Measurements from ENCODE around the gene ERCC1. TPM values are rescaled to one million over a fixed set of nuclear protein-coding genes. Genes with fewer than 3 reads are reported as not detected.

ERCC1 gene
- total RNA-seq, 1 donor from 2014 or later: 65.0 TPM

DNA sequence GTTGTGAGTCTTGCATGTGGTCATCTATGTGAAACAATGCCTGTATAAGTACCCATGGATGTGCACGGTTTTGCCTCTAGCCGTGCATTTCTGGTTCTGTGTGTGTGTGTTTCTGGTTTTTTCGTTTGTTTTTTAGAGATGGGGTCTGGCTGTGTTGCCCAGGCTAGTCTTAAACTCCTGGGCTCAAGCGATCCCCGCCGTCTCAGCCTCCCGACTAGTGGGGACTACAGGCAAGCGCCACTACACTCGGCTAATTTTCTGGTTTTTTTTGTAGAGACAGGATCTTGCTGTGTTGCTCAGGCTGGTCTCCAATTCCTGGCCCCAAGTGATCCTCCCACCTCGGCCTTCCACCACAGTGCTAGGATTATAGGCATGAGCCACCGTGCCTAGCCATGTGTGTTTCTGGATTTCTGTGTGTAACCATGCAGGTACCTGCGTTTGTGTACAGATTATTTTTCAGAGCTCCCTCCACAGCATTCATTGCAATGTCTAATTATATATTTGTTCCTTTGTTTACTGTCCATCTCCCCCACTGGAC, 28.2 kb upstream of the ERCC1 start:
- Histone ChIP-seq H3K4me3 (ENCODE audit: low read depth, low read length) (no peak overlapping the region), H3K36me3 (ENCODE audit: control insufficient read depth, insufficient read depth, low read length) (no peaks in the 10 kb centered on the region), H3K27me3 (ENCODE audit: control insufficient read depth, insufficient read depth, low read length) (no peaks in the 10 kb centered on the region)
- DNase-seq (ENCODE audit: low read depth) (no peak), FAIRE-seq (no peak)
- TF ChIP-seq, protein P1, sequence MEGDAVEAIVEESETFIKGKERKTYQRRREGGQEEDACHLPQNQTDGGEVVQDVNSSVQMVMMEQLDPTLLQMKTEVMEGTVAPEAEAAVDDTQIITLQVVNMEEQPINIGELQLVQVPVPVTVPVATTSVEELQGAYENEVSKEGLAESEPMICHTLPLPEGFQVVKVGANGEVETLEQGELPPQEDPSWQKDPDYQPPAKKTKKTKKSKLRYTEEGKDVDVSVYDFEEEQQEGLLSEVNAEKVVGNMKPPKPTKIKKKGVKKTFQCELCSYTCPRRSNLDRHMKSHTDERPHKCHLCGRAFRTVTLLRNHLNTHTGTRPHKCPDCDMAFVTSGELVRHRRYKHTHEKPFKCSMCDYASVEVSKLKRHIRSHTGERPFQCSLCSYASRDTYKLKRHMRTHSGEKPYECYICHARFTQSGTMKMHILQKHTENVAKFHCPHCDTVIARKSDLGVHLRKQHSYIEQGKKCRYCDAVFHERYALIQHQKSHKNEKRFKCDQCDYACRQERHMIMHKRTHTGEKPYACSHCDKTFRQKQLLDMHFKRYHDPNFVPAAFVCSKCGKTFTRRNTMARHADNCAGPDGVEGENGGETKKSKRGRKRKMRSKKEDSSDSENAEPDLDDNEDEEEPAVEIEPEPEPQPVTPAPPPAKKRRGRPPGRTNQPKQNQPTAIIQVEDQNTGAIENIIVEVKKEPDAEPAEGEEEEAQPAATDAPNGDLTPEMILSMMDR (IDR thresholded peaks at IDR 0.05; ENCODE audit: insufficient read depth, low read length, severe bottlenecking): no peak

DNA sequence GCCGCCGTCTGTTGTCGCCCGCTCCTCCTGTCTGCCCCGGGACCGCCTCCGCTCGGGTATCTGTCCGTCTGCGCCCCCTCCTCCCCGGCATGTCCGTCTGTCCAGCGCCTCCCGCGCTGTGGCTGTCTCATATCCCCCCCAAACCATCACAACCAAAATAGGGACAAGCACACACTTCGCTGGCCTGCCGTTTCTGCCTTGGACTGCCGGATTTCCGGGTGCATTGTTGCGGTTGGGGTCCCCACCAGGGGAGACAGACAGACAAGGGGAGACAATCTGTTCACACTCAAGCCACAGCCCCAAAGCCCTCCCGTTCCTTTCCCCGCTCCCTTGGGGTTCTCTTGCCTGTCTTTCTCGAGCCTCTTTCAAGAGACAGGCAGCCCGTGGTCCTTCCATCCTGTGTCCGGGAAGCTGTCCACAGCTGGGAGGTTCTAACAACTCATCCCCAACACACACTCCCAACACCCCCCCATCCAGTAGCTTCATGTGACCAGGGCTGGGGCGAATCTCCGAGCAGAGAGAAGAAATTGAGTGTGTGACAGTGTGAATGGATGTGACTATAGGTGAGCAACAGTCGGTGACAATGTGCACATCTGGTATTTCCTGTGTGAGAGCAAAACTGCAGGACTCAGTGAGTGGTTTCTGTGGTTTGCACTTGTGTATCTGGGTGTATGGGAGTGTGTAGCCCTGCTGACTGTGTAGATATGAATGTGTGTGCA, 27.6 kb upstream of the ERCC1 start:
- TF ChIP-seq, protein P1 (IDR thresholded peaks at IDR 0.05; ENCODE audit: insufficient read depth, low read length, severe bottlenecking): no peak
- H3K4me3 ChIP-seq (ENCODE audit: low read depth, low read length): peak overlapping the region; percentile 58
- FAIRE-seq (no peak), DNase-seq (ENCODE audit: low read depth) (peak; percentile 85)
- H3K36me3 ChIP-seq (ENCODE audit: control insufficient read depth, insufficient read depth, low read length): no peaks in the 10 kb centered on the region
- H3K27me3 ChIP-seq (ENCODE audit: control insufficient read depth, insufficient read depth, low read length): no peaks in the 10 kb centered on the region

DNA sequence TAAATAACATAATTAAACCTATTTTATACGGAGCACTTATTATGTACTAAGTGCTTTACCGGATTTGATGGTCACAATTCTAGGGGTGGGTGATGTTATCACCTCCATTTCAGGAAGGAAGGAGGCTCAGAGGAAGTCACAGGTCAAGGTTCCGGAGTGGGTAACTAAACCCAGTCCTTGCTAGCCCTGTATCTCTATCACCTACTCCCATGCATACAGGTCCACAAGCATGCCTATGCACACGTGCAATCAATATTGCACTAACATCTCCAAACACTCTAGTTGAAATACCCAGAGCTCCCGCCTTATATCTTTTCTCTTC, 26.3 kb upstream of the ERCC1 start:
- Histone ChIP-seq H3K4me3 (ENCODE audit: low read depth, low read length) (peak overlapping the region; percentile 43), H3K27me3 (ENCODE audit: control insufficient read depth, insufficient read depth, low read length) (no peaks in the 10 kb centered on the region), H3K36me3 (ENCODE audit: control insufficient read depth, insufficient read depth, low read length) (no peaks in the 10 kb centered on the region)
- no peak for FAIRE-seq
- TF ChIP-seq, protein P1 (IDR thresholded peaks at IDR 0.05; ENCODE audit: insufficient read depth, low read length, severe bottlenecking): no peak
- no peak for DNase-seq (ENCODE audit: low read depth)

DNA sequence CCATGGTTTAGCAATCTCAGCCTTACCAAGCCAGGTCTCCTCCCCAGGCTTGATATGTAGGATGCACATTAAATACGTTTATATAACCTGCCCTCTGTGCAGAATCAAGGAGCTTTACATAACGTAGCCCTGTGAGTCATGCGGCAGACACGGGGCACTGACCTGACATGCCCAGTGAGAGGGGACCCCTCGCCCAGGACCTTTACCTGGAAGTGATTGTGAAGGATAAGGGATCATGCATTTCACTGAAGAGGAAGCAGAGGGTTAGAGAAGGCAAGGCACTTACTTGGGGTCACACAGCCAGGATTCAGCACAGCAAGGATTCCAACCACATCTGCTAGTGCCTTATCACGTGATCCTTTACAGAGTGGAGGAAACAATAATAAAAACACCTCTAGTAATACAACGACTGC, 25.2 kb upstream of the ERCC1 start:
- Histone ChIP-seq H3K27me3 (ENCODE audit: control insufficient read depth, insufficient read depth, low read length) (no peaks in the 10 kb centered on the region), H3K4me3 (ENCODE audit: low read depth, low read length) (no peak overlapping the region), H3K36me3 (ENCODE audit: control insufficient read depth, insufficient read depth, low read length) (no peaks in the 10 kb centered on the region)
- DNase-seq (ENCODE audit: low read depth) (peak; percentile 93), FAIRE-seq (peak; percentile 66)
- TF ChIP-seq, protein P1 (IDR thresholded peaks at IDR 0.05; ENCODE audit: insufficient read depth, low read length, severe bottlenecking): no peak

DNA sequence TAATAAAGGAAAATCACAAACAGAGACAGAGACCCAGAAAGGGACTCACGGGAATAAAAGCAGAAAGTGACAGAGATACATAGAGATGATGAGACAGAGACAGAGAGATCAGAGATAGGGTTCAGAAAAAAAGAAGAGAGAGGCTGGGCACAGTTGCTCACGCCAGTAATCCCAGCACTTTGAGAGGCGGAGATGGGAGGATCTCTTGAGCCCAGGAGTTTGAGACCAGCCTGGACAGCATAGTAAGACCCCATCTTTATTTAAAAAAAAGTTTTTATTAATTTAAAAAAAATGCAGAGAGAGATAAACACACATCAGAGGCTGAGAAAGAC, 24.7 kb upstream of the ERCC1 start:
- Histone ChIP-seq H3K36me3 (ENCODE audit: control insufficient read depth, insufficient read depth, low read length) (no peaks in the 10 kb centered on the region), H3K4me3 (ENCODE audit: low read depth, low read length) (no peak overlapping the region), H3K27me3 (ENCODE audit: control insufficient read depth, insufficient read depth, low read length) (no peaks in the 10 kb centered on the region)
- TF ChIP-seq, protein P1 (IDR thresholded peaks at IDR 0.05; ENCODE audit: insufficient read depth, low read length, severe bottlenecking): no peak
- FAIRE-seq: no peak
- DNase-seq (ENCODE audit: low read depth): no peak

DNA sequence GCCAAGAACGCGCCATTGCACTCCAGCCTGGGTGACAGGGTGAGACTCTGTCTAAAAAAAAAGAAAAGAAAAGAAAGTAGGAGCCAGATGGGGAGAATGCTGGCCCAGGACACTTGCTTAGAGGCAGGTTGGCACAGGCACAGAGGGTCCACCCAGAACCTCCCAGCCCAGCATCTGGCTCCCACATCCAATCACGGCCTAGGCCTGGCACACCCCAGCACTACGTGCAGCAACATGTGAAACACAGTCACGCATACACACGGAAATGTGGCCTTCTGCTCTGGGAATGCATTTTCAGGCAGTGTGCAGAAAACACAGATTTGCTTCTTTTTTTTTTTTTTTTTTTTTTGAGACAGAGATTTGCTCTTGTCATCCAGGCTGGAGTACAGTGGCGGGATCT, 23.2 kb upstream of the ERCC1 start:
- TF ChIP-seq, protein P1 (IDR thresholded peaks at IDR 0.05; ENCODE audit: insufficient read depth, low read length, severe bottlenecking): no peak
- FAIRE-seq (peak; percentile 50), DNase-seq (ENCODE audit: low read depth) (peak; percentile 99)
- no peaks in the 10 kb centered on the region for H3K27me3 ChIP-seq (ENCODE audit: control insufficient read depth, insufficient read depth, low read length)
- no peaks in the 10 kb centered on the region for H3K36me3 ChIP-seq (ENCODE audit: control insufficient read depth, insufficient read depth, low read length)
- no peak overlapping the region for H3K4me3 ChIP-seq (ENCODE audit: low read depth, low read length)

Data from bronchial epithelial cell (primary cell).